GM19324 (cell line): ENCODE data around the gene ADAP1.
A peak's percentile ranks its signal among the peaks of the same experiment; 100 is the strongest.
"Not testable (repeated sequence)": the region's sequence is repeated elsewhere in the genome, so short reads cannot be mapped to it uniquely, and the experiment has no call there.

ENCODE experiments used
- ATAC-seq: cut with Tn5 transposase; IDR thresholded peaks from one replicate; pipeline ENCODE4 v1.9.1; 2021; ENCODE audit warnings: mild to moderate bottlenecking, moderate library complexity; ENCODE audit not compliant: unreplicated experiment, low FRiP score

The ADAP1 gene

GRCh38 chr7:924042-924441 lies 30.4 kb downstream of the ADAP1 start:
- not testable (repeated sequence) for ATAC-seq

GRCh38 chr7:923108-924041 lies 31.1 kb downstream of the ADAP1 start:
- ATAC-seq: peak; percentile 92

DNA sequence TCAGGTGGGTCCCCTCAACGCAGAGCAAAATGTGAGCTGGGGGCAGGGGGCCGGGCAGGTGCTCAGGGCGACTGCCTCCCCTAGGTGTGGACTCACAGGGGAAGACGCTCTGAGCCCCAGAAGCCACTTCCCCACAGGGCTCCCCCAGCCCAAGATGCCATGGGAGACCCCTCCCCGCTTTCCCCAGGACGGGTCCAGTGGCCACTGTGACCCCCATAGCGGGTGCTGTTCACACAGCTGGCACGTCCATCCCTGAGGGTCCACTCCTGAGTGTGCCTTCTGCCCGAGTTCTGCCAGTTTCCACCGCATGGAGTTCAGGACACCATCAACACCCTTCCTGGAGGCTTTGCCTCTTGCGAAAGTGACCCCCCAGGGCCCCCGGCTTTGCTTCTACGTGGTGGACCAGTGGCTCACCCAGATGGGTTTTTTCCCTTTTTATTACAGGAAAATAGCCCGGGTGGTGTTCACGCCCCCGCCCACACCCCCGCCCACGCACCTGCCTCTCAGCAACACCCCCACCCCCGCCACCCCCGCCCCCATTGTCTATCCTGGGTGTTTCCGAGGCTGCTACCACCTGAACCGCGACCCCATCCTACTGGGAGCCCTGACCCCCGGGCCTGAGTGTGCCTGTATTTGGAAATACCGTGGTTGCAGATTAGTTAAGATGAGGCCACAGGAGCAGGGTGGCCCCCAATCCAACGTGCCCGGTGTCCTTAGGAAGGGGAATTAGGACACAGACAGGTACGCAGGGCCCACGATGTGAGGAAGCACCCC lies 32.0 kb downstream of the ADAP1 start:
- ATAC-seq: no peak

GRCh38 chr7:921581-922333 lies 32.7 kb downstream of the ADAP1 start:
- no peak for ATAC-seq

DNA sequence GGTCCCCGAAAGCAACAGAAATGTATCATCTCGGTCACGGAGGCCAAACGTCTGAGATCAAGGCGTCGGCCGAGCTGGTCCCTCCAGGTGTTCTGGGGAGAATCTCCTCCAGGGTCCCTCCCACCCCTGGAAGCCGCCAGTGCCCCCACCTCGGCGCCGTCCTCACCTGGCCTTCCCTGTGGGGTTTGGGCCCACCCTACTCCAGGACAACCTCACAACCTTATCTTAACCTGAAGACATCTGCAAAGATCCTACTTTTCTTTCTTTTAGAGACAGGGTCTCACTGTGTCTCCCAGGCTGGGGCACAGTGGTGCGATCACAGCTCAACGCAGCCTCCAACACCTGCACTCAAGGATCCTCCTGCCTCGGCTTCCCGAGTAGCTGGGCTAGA lies 33.4 kb downstream of the ADAP1 start:
- ATAC-seq: no peak

DNA sequence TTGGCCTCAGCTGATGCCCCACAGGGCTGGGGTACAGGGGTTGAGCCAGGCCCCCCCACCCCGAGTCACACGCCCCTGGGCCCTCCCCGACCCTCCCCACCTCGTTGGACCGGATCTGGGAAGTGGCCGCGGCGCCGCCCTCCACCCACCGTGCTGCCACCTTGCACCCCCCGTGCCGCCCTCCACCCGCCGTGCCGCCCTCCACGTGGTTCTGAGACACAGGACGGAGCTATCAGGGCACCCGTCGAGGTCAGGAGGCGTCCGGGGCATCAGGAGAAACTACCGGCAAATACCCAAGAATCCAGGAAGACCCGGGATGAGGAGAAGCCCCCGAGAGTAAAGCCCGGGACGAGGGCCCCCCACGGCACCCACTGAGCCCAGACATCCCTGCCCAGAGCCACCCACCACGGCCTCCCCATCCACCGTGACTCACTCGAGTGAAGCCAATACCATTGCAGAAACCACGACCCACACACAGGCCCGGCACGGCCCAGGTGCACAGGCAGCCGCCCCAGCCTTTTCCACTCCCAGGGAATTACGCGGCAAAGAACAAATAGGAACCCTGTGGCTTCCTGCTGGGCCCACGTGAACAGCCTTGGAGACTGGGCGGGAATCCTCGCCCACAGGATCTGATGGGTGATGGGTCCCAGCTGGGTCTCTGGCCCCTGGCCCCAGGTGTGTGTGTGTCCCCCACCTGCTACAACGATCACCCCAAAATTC lies 34.0 kb downstream of the ADAP1 start:
- no peak for ATAC-seq

- ATAC-seq: no peak
Measured at GRCh38 chr7:919924-920341, 34.5 kb downstream of the ADAP1 start.

GRCh38 chr7:919114-919442 lies 35.4 kb downstream of the ADAP1 start:
- ATAC-seq: no peak

DNA sequence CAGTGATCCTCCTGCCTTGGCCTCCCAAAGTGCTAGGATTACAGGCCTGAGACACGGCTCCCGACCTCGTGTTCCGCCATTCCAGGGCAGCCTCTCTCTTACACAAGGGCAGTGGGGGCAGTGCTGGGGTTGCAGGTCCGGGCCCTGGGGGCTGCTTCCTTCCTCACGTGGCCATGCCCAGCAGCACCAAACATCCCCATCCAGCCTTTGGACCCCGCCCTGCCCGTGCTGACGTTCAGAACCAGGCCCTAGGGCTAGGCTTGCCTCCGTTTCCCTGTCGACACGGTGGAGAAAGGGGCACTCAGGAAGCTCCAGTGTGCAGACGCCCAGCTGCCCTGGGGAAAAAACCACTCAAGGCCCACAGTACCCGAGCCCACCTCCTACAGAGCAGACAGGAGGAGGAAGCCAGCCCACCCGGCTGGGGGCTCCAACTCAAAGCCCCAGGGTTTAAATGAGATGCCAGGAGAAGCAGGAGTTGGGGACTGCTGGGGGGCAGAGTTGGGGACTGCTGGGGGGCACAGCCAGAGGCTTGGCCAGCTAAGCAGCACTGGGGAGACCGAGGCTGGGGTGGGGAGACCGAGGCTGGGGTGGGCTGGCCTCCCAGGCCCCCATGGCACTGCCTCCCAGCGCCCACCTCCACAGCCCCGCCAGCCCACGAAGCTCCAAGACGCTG lies 35.9 kb downstream of the ADAP1 start:
- no peak for ATAC-seq

DNA sequence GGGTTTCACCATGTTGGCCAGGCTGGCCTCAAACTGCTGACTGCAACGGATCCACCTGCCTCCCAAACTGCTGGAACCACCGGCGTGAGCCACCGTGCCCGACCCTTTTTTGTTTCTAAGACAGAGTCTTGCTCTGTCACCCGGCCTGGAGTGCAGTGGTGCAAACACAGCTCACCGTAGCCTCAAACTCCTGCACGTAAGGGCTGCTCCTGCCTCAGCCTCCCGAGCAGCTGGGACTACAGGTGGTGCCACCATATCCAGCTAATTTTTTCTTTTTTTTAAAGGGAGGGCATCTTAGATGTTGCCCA lies 36.4 kb downstream of the ADAP1 start:
- ATAC-seq: no peak

- no peak for ATAC-seq
Measured at GRCh38 chr7:917255-918117, 37.0 kb downstream of the ADAP1 start.

- no peak for ATAC-seq
Measured at GRCh38 chr7:916291-916941, 38.1 kb downstream of the ADAP1 start.

GRCh38 chr7:915291-916218 lies 38.9 kb downstream of the ADAP1 start:
- no peak for ATAC-seq

- no peak for ATAC-seq
Measured at GRCh38 chr7:914521-915194, 39.8 kb downstream of the ADAP1 start.

DNA sequence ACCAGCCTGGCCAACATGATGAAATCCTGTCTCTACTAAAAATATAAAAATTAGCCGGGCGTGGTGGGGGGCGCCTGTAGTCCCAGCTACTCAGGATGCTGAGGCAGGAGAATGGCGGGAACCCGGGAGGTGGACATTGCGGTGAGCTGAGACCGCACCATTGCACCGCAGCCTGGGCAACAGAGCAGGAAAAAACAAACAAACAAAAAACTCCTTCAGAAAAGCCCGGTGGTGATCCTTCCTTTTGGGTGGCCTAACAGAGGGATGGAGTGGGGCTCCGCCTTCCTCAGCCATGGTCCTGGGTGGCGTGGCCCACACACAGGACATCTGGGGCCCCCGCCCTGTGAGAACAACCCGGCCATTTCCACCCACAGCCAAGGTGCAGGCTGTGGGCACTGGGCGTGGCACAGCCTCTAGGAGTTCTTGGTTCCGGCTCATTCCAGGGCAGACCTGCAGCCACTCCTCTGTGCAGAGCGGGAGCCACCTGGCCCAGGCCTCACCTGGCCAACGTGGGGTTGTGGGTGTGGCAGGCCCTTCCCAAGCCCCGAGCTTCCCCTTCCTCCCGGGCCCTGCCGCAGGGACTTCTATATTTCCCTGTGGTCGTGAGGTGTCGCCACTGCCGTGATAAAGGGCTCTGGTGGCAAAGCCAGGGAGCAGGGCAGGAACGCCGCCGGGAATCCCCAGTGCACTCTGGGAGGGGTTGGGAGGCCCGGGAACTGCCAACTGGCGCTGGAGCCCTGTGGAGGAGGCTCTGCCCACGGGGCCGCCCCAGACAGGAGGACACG lies 40.6 kb downstream of the ADAP1 start:
- no peak for ATAC-seq

DNA sequence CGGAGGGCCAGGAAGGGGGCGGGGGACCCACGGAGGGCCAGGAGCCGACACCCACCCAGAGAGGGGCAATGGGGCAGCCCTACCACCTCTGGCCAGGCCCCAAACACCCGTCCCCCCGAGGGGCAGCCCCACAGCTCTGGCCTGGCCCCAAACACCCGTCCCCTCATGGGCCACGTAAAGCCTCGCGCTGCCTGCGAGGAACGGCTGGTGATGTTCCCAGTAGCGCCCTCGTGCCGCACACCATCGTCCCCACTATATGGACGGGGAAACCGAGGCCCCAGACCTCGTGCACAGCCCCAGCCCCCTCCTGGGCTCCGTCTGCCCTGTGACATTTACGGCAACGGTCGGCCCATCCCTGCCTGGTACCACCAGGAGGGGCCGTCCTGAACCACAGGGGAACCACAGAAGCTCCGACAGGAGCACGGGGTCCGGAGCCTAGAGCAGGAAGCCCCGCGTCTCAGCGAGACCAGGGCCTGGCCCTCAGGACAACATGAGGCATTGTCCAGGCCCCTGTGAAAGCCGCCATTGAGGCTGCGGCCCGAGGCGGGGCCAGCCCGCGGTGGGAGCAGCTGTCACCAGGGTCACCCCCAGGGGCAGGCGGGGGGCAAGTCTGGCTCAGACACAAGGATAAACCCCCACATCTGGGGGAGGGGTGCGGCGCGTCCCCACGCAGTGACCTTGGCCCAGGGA lies 42.5 kb downstream of the ADAP1 start:
- ATAC-seq: no peak
